ENCODE data around the gene HNRNPLL. TPM values are rescaled to one million over a fixed set of nuclear protein-coding genes. Genes with fewer than 3 reads are reported as not detected.

Gene HNRNPLL
- total and polyA plus RNA-seq, 2 of the 8 experiments (the other 6 are each of a cell fraction or from before 2014, with no cell fraction given): 18.6 to 69.3 TPM

DNA sequence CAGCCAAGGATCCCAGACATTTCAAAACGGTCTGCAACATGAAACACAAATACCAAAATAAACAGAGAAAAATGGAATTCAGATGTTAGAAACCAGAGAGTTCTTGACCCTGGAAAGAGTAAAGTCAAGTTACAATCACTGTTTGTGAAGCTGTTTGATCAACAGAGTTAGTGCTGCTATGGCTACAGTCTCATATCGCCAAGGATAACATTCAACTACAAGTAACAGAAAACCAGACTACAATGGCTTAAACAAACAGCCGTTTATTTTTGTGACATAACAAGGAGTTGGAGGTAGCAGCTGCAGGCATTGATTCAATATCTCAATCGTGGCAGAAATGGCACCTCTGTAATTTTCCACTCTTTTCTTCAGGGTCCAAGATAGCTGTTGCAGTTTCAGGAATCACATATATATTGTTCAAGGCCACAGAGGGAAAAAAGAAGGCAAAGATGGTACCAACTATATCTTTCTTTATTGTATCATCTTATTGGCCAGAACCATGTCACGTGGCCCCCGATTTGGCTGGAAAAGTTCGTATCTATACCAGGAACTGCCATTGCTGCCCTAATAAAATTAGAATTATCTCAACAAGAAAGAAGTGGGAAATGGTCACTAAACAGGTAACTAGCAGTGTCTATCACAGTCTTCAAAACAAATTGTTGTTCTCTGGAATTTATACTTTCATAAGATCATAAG lies 17.7 kb upstream of the HNRNPLL start:
- no peak overlapping the region for H3K56ac ChIP-seq (replicated peaks; ENCODE audit: insufficient read length, low read depth, low read length)
- no peak overlapping the region for H2BK20ac ChIP-seq (ENCODE audit: low read length)
- no peak overlapping the region for H3K4me2 ChIP-seq (ENCODE audit: insufficient read depth in 1 of 2, low read depth in 2 of 2, low read length in 2 of 2)
- H3K4ac ChIP-seq (replicated peaks; ENCODE audit: insufficient read length, low read depth, low read length): no peak overlapping the region
- no peak overlapping the region for H3K18ac ChIP-seq (ENCODE audit: extremely low read depth, low read length)
- DNase-seq (ENCODE audit: low read depth in 1 of 2, low spot score in 2 of 2) (no peak), FAIRE-seq (no peak)
- 89% methylated on average over 7 of the region's 7 CpGs; no CpG with 5 or more reads in 1 of the 2 experiments for WGBS, 2 experiments (ENCODE audit: extremely low coverage in 1 of 2, insufficient coverage in 1 of 2, insufficient read length in 1 of 2, insufficient replicate concordance in 2 of 2, low coverage in 1 of 2, low lambda C conversion rate in 2 of 2, missing lambda C conversion rate in 1 of 2)
- H3K4me1 ChIP-seq (replicated peaks in 1 of 4; ENCODE audit: control insufficient read depth in 3 of 4, insufficient read depth in 4 of 4, low read length in 3 of 4): no peaks in the 10 kb centered on the region
- no peak overlapping the region for H2BK15ac ChIP-seq (ENCODE audit: low read length)
- no peak overlapping the region for H3K23ac ChIP-seq (ENCODE audit: insufficient read length)
- no peak overlapping the region for H4K91ac ChIP-seq (replicated peaks; ENCODE audit: insufficient read length, low read length)
- H4K20me1 ChIP-seq (replicated peaks in 1 of 2; ENCODE audit: control insufficient read depth in 1 of 2, insufficient read depth in 2 of 2, low read length in 2 of 2): no peaks in the 10 kb centered on the region
- CTCF ChIA-PET (ENCODE audit: partially characterized antibody): interaction anchor here (0.5 to 0.8 kb wide), 3 partner anchors 9 to 1198 kb away, joined by 3 to 4 read pairs (median 3); no protein-coding TSS in a partner anchor
- no peaks in the 10 kb centered on the region for H3K9me3 ChIP-seq (ENCODE audit: insufficient read depth in 2 of 2, low read depth in 1 of 2, low read length in 1 of 2)
- H3K36me3 ChIP-seq (ENCODE audit: control insufficient read depth in 2 of 4, insufficient read depth in 4 of 4, low read length in 3 of 4): no peaks in the 10 kb centered on the region
- no peak overlapping the region for H3K4me3 ChIP-seq (ENCODE audit: extremely low read depth in 1 of 4, insufficient read depth in 2 of 4, low read depth in 3 of 4, low read length in 4 of 4)
- H2BK12ac ChIP-seq (ENCODE audit: low read depth, low read length): no peak overlapping the region
- no peak overlapping the region for H3K14ac ChIP-seq (ENCODE audit: insufficient read length)
- no peak for TF ChIP-seq SP2 (IDR thresholded peaks at IDR 0.05; ENCODE audit: low read length)
- TF ChIP-seq SIX5 (IDR thresholded peaks at IDR 0.05; ENCODE audit: low read depth, low read length): no peak
- TF ChIP-seq CEBPB (IDR thresholded peaks at IDR 0.05; ENCODE audit: low read depth, low read length): no peak
- no peak for TF ChIP-seq SP1 (IDR thresholded peaks at IDR 0.05; ENCODE audit: low read depth, low read length)
- no peak overlapping the region for H4K5ac ChIP-seq (ENCODE audit: insufficient read length, low read depth, low read length)
- no peaks in the 10 kb centered on the region for H3K79me2 ChIP-seq (ENCODE audit: control insufficient read depth in 1 of 2, insufficient read depth in 2 of 2, low read length in 2 of 2)
- H2BK120ac ChIP-seq (replicated peaks; ENCODE audit: low read depth, low read length): no peak overlapping the region
- H2AFZ ChIP-seq (ENCODE audit: low read length): no peak overlapping the region
- H3K79me1 ChIP-seq (ENCODE audit: low read depth, low read length): no peaks in the 10 kb centered on the region
- H3K27me3 ChIP-seq (replicated peaks in 1 of 4; ENCODE audit: control insufficient read depth in 3 of 4, extremely low read depth in 1 of 4, insufficient read depth in 3 of 4, low read length in 3 of 4): no peaks in the 10 kb centered on the region
- H4K8ac ChIP-seq (ENCODE audit: extremely low read depth, insufficient read depth, low read length): no peak overlapping the region
- no peak overlapping the region for H2BK5ac ChIP-seq (ENCODE audit: low read depth, low read length)
- H3K9ac ChIP-seq (replicated peaks in 1 of 4; ENCODE audit: extremely low read depth in 1 of 4, low read depth in 3 of 4, low read length in 3 of 4): no peak overlapping the region
- POLR2A ChIA-PET (ENCODE audit: partially characterized antibody): interaction anchor here (0.9 to 1.2 kb wide), 2 partner anchors 18 to 131 kb away, joined by 3 to 5 read pairs; partner anchors contain the start of genes HNRNPLL and SRSF7
- H3K27ac ChIP-seq (ENCODE audit: low read depth, low read length): no peak overlapping the region
- H3K23me2 ChIP-seq (ENCODE audit: low read depth, low read length): no peaks in the 10 kb centered on the region
- no peak overlapping the region for H2AK5ac ChIP-seq (ENCODE audit: low read depth, low read length)

All from H1 (cell line).